GM18526 (cell line): ENCODE data around the gene BHMT2.

ENCODE experiments used
- POLR2A ChIP-seq: IDR thresholded peaks from 3 replicates; pipeline ENCODE4 v1.6.1; 2011; ENCODE audit not compliant: insufficient read length; ENCODE audit errors: extremely low read depth

Gene BHMT2

DNA sequence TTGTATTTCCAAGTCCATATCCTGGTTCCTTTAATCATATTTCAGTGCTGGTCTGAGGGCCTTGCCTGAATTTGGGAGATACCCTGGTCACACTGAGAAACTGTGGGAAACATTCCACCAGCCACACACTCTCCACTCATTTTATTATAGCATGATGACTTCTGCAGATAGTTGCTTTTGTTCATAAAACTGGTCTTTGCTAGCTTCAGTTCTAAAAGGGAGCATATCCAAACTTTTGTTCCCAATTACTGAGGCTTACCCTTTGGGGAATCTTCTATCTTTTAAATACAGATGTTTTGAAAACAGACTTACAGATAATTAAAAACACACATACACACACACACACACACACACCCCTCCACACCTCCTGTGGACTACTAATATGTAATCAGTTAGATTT lies 21.1 kb upstream of the BHMT2 start:
- no peak for TF ChIP-seq POLR2A

DNA sequence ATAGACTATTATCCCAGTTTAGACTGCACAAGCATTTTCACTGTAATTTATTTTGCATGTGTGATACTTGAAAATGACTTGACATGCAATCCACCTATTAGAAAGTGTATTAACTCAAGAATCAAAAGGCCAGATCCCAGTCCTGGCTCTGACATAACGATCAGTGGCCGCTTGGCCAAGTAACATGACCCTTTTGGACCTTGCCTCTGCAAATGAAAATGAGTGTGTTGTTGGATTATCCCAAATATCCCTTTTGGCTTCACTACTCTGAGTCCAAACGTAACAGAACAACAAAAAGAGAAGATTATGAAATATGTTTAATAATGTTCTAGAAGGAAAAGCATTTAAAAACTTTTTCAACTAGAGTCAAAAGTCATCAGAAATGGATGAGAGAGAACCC lies 19.1 kb upstream of the BHMT2 start:
- TF ChIP-seq POLR2A: no peak

DNA sequence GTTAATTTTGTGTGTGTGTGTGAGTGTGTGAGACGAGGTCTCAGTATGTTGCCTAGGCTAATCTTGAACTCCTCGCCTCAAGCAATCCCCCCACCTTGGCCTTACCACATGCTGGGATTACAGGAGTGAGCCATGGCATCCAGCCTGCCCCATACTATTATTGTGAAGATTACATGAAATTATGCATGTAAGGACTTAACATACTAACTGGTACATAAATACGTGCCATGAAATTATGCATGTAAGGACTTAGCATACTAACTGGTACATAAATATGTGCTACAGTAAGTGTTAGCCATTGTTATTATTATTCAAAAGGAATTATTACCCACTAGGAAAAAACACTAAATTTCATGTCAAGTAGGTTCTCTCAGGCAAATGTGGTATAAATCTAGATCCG lies 16.2 kb upstream of the BHMT2 start:
- no peak for TF ChIP-seq POLR2A

DNA sequence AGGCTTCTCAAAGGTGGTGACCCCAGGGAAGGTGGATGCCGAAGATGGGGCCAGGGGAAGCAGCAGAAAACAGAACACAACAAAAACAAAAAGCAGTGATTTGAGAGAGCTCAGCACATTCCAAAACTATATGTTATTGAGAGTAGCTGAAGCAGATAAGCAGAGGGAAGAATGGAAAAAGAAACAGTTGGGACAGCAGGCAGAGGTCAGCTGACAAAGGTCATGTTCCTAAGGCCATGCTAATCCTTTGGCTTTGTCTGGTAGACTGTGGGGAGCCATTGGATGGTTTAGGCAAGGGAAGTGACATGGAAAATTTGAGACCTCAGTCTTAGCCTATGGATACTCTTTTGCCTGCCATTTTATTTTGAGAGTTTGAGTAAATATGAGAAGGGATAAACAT lies 14.6 kb upstream of the BHMT2 start:
- no peak for TF ChIP-seq POLR2A

GRCh38 chr5:79056847-79057246 lies 12.7 kb upstream of the BHMT2 start:
- no peak for TF ChIP-seq POLR2A

- no peak for TF ChIP-seq POLR2A
Observed at GRCh38 chr5:79059674-79060073, 9.9 kb upstream of the BHMT2 start.

- TF ChIP-seq POLR2A: no peak
Observed at GRCh38 chr5:79062436-79062835, 7.1 kb upstream of the BHMT2 start.

- TF ChIP-seq POLR2A: no peak
Observed at GRCh38 chr5:79070350-79070667, 742 bp downstream of the BHMT2 start.

GRCh38 chr5:79074641-79075040 lies 5.1 kb downstream of the BHMT2 start:
- TF ChIP-seq POLR2A: no peak

DNA sequence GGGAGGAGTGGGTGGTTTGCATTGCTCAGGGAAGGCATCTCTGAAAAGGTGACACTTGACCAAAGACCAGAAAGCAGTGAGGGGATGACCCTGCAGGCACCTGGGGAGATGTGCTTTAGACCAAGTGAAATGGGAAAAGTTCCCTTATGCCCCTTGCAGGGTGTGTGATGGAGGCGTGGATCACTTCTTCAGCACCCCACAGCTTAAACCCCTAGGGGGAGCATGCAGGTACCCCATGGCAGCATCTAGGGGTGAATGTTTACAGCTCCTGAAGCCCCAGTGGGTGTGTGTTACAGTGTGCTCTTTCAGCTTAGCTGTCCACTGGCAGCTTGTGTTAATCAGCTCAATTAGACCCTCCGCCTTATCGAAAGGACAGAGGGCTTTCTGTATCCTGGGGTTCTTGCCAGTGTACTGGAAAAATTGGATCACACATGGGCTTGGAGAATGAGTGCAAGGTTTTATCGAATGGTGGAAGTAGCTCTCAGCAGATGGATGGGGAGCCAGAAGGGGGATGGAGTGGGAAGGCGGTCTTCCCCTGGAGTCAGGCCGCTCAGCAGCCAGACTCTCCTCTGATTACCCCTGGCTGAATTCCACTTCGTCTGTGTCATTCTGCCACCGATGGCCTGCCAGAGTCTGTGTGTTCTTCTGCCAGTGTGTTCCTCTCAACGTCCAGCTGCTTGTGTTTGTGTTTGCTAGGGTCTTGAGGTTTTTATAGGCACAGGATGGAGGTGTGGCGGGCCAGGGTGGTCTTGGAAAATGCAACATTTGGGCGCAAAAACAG lies 6.3 kb downstream of the BHMT2 start:
- TF ChIP-seq POLR2A: no peak

DNA sequence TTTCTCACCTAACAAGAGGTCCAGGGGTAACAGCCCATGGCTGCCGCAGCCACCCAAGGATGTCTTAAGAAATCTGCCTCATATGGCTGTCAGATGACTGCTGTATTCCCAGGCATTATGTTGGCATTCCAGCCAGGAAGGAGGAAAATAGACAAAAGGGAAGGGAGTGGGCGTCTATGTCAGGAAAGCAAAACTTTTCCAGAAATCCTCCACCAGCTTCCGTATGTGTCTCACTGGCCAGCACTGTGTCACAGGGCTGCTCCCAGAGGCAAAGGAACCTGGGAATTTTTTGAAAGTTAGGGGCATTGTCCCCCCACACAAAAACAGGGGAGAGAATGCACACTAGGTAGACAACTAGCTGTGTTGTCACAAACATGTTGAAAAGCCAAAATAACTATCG lies 7.3 kb downstream of the BHMT2 start:
- no peak for TF ChIP-seq POLR2A

DNA sequence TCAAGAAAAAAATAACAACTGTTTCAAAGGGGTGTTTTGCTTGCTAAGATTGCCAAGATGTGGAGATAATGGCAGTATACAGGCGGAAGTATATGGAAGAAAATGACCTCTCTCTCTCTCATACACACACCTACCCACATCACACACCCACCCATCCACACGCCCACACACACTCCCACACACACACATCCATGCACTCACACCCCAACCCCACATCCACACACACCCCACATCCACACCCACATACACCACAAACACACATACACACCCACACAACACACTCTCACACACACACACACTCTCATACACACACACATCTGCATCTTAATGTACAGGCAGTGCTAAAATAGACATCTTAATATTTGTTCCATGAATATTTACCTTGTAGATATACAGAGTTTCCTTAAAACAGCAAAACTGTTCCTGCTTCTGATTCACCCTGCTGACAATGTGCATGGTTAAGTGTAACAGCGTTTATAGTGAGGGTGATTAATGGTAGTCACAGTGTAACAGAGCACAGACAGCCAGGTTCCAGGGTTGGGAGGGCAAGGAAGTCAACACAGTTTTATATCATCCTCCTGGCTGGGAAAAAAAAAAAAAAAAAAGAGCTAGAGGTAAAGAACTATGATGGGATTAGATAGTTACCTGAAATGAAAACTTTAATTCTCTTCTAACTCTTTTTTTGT lies 8.3 kb downstream of the BHMT2 start:
- TF ChIP-seq POLR2A: no peak

GRCh38 chr5:79080804-79081203 lies 11.2 kb downstream of the BHMT2 start:
- TF ChIP-seq POLR2A: no peak

GRCh38 chr5:79081779-79082178 lies 12.2 kb downstream of the BHMT2 start:
- no peak for TF ChIP-seq POLR2A

DNA sequence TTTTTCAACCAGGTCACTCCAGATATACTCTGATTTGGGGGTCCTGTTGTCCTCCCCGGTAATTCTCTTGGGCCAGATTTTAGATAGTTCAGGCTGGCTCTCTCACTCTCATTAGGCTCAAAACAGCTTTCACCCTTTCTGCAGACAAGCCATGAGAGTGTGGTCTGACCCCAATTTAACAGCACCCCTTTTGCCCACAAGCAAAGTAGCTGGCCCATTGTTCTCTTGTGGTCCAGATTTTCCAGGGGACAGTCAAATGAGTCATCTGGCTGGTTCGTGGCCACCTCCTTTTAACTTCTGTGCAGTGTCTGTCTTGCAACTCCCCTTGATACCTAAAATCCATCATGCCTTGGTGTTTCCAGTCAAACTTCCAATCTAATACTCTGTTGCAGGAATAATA lies 16.5 kb downstream of the BHMT2 start:
- TF ChIP-seq POLR2A: no peak

DNA sequence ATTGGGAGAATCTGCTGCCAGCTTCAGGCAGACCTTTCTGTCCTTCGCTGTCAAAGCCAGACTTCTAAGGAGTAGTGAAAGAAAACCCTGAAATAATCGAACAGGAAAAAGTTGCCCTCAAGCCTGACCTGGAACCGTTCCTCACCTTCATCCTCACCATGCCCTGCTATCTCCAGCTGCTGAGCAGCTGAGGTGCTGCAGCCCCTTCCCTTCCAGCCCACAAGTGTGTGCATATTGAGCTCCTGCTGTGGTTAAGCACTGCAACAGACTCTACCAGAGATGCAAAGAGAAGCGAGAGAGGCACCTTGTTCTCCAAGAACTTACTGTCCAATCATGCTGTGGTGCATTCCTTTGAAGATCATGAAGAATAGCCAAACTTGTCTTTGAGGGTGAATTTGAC lies 18.9 kb downstream of the BHMT2 start:
- no peak for TF ChIP-seq POLR2A

DNA sequence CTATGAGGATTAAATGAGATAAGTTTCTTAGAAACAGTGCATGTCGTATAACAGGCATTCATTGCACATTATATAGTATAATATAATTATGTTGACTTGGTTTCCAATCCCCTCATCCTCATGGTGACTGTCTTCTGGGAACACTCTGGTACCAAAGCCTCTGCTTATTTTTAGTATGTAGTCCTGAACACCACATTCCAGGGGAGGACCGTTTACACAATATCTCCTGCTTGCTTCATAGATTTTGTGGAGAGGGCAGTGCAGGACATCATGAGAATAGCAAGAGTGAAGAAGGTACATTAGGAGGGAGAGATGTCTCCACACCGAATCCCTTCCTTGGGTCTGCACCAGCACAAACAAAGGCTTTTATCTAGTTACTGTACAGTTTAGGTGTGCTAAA lies 21.5 kb downstream of the BHMT2 start:
- TF ChIP-seq POLR2A: no peak
